HepG2 (cell line): ENCODE measurements around the gene ZNF10. TPM values are rescaled to one million over a fixed set of nuclear protein-coding genes. Genes with fewer than 3 reads are reported as not detected.

Experiments used
- ARHGAP35 ChIP-seq: sonication (generic); formaldehyde crosslinking; IDR thresholded peaks from 2 replicates; pipeline ENCODE4 v1.9.0; 2022; ENCODE audit warnings: mild to moderate bottlenecking, inconsistent platforms, moderate library complexity, missing genetic modification reagents, borderline replicate concordance
- BHLHE40 ChIP-seq: IDR thresholded peaks from 2 replicates; pipeline ENCODE4 v1.6.1; 2011; ENCODE audit warnings: low read length, improper control_type of control experiment
- BRF2 ChIP-seq: sonication (generic); formaldehyde crosslinking; IDR thresholded peaks from 2 replicates; pipeline ENCODE4 v1.8.1; 2022; ENCODE audit warnings: mild to moderate bottlenecking, missing genetic modification reagents
- FLYWCH1 ChIP-seq: sonication (generic); formaldehyde crosslinking; IDR thresholded peaks from 2 replicates; pipeline ENCODE4 v1.8.1; 2023; ENCODE audit warnings: mild to moderate bottlenecking, missing genetic modification reagents
- FOXP1 ChIP-seq, 2 experiments: fragments of 450-650 bp in 1 of 2; IDR thresholded peaks; 2 replicates each; pipeline ENCODE4 v1.6.1; 2017 to 2018; ENCODE audit warnings: antibody characterized with exemption in 1 of 2
- HNRNPLL ChIP-seq: fragments of 200-400 bp; formaldehyde crosslinking; IDR thresholded peaks from 2 replicates; pipeline ENCODE4 v1.6.1; 2017; ENCODE audit warnings: mild to moderate bottlenecking, low read depth, low read length; ENCODE audit not compliant: poor library complexity, severe bottlenecking
- HOXA9 ChIP-seq: sonication (generic); formaldehyde crosslinking; IDR thresholded peaks from 2 replicates; pipeline ENCODE4 v1.8.1; 2022; ENCODE audit warnings: missing genetic modification reagents, mild to moderate bottlenecking, moderate library complexity, borderline replicate concordance
- KLF11 ChIP-seq: IDR thresholded peaks from 2 replicates; pipeline ENCODE4 v1.6.1; 2016; ENCODE audit warnings: missing compliant biosample characterization
- MED13 ChIP-seq: sonication (generic); formaldehyde crosslinking; IDR thresholded peaks from 2 replicates; pipeline ENCODE4 v1.5.0; 2020; ENCODE audit warnings: missing genetic modification reagents
- MTA3 ChIP-seq: sonication (generic); formaldehyde crosslinking; IDR thresholded peaks from 2 replicates; pipeline ENCODE4 v1.4.0; 2020; ENCODE audit warnings: missing genetic modification reagents
- MXD3 ChIP-seq: IDR thresholded peaks from 2 replicates; pipeline ENCODE4 v1.6.1; 2016; ENCODE audit warnings: mild to moderate bottlenecking, missing biosample characterization, missing genetic modification reagents
- MXI1 ChIP-seq: IDR thresholded peaks from 3 replicates; pipeline ENCODE4 v1.6.1; 2012; ENCODE audit warnings: low read depth, low read length, inconsistent platforms, borderline replicate concordance
- NKX3-1 ChIP-seq: sonication (generic); formaldehyde crosslinking; IDR thresholded peaks from 2 replicates; pipeline ENCODE4 v1.5.0; 2020; ENCODE audit warnings: missing genetic modification reagents
- NR0B2 ChIP-seq: sonication (generic); formaldehyde crosslinking; IDR thresholded peaks from 2 replicates; pipeline ENCODE4 v1.4.0; 2020; ENCODE audit warnings: mild to moderate bottlenecking, missing genetic modification reagents
- TERF1 ChIP-seq: sonication (generic); formaldehyde crosslinking; IDR thresholded peaks from 2 replicates; pipeline ENCODE4 v1.8.0; 2022; ENCODE audit warnings: mild to moderate bottlenecking, missing genetic modification reagents, moderate library complexity
- TGIF2 ChIP-seq: IDR thresholded peaks from 2 replicates; pipeline ENCODE4 v1.6.1; 2016; ENCODE audit warnings: control low read depth, missing compliant biosample characterization
- ZFP36 ChIP-seq: fragments of 150-350 bp; IDR thresholded peaks from 2 replicates; pipeline ENCODE4 v1.6.1; 2018; ENCODE audit warnings: borderline replicate concordance, low read length, low read depth; ENCODE audit not compliant: partially characterized antibody
- ZMAT5 ChIP-seq: sonication (generic); formaldehyde crosslinking; IDR thresholded peaks from 2 replicates; pipeline ENCODE4 v1.5.0; 2020; ENCODE audit warnings: mild to moderate bottlenecking, low read depth, missing genetic modification reagents, borderline replicate concordance
- ZNF205 ChIP-seq: IDR thresholded peaks from 2 replicates; pipeline ENCODE4 v1.6.1; 2018; ENCODE audit warnings: missing biosample characterization, missing genetic modification reagents
- ZNF280B ChIP-seq: sonication (generic); formaldehyde crosslinking; IDR thresholded peaks from 2 replicates; pipeline ENCODE4 v1.5.0; 2020; ENCODE audit warnings: missing genetic modification reagents, mild to moderate bottlenecking, borderline replicate concordance
- ZNF3 ChIP-seq: IDR thresholded peaks from 2 replicates; pipeline ENCODE4 v1.7.0; 2017; ENCODE audit warnings: inconsistent platforms
- ZNF333 ChIP-seq: sonication (generic); formaldehyde crosslinking; IDR thresholded peaks from 2 replicates; pipeline ENCODE4 v1.4.0; 2020; ENCODE audit warnings: mild to moderate bottlenecking, missing genetic modification reagents, borderline replicate concordance
- ZNF510 ChIP-seq: sonication (generic); formaldehyde crosslinking; IDR thresholded peaks from 2 replicates; pipeline ENCODE4 v1.4.0; 2020; ENCODE audit warnings: low read depth, mild to moderate bottlenecking, missing genetic modification reagents
- ZNF749 ChIP-seq: sonication (generic); formaldehyde crosslinking; IDR thresholded peaks from 2 replicates; pipeline ENCODE4 v1.8.0; 2022; ENCODE audit warnings: mild to moderate bottlenecking, missing genetic modification reagents, moderate library complexity, borderline replicate concordance
- ZNF761 ChIP-seq: sonication (generic); formaldehyde crosslinking; conservative IDR thresholded peaks from 2 replicates; pipeline ENCODE4 v1.4.0; 2020; ENCODE audit warnings: mild to moderate bottlenecking, missing genetic modification reagents
- ZSCAN29 ChIP-seq: sonication (generic); formaldehyde crosslinking; conservative IDR thresholded peaks from 2 replicates; pipeline ENCODE4 v1.4.0; 2020; ENCODE audit warnings: mild to moderate bottlenecking, missing genetic modification reagents
- polyA plus RNA-seq, 8 experiments: library from polyadenylated mRNA; depleted of rRNA in 3 of 8; stranded (reverse) in 7 of 8; unstranded in 1 of 8; fragments of >200 nt; fragmentation: Illumina TruSeq in 4 of 8; extraction: Trizol in 4 of 8; gene quantifications; 2 replicates each; pipeline versions ENCODE4 v1.2.1 to v1.2.3, GENCODE V29; 2011 to 2016; ENCODE audit warnings: low read depth in 4 of 8, missing spikeins in 1 of 8, mixed read lengths in 1 of 8; ENCODE audit not compliant: insufficient read depth in 1 of 8
- total RNA-seq, 5 experiments: library from RNA; depleted of rRNA; stranded (reverse); fragments of >200 nt; fragmentation: Illumina TruSeq; extraction: Trizol; gene quantifications; 2 replicates each; pipeline ENCODE4 v1.2.3, GENCODE V29; 2016; ENCODE audit warnings: low read depth in 1 of 5

ZNF10 gene
- total and polyA plus RNA-seq, 2 of the 13 experiments (the other 11 are each of a cell fraction or from before 2014, with no cell fraction given) = 2.9 to 6.5 TPM

GRCh38 chr12:133181238-133181959 lies 51.0 kb downstream of the ZNF10 start, which contains the start of gene ZNF268 (continued):
- peak; percentile 63; the same call in 1 of the 2 replicates for TF ChIP-seq KLF11 (CRISPR knock-in tag)
- TF ChIP-seq ZNF749 (CRISPR knock-in tag) = no peak; the same call in 1 of the 2 replicates
- TF ChIP-seq TGIF2 (CRISPR knock-in tag) = no peak
- TF ChIP-seq ZNF761 (CRISPR knock-in tag) = no peak
- TF ChIP-seq TERF1 = 0 out of 2 replicates have a peak, but pooled peaks have one; percentile 52
- no peak for TF ChIP-seq BRF2
- no peak for TF ChIP-seq BHLHE40
- TF ChIP-seq FLYWCH1 (CRISPR knock-in tag) = no peak
- TF ChIP-seq ZSCAN29 (CRISPR knock-in tag) = no peak
- peak; percentile 55 for TF ChIP-seq HNRNPLL
- no peak for TF ChIP-seq ZNF280B (CRISPR knock-in tag)
- TF ChIP-seq ZNF333 (CRISPR knock-in tag) = no peak
- no peak for TF ChIP-seq ZNF510 (CRISPR knock-in tag)
- peak; percentile 54; the same call in 1 of the 2 replicates for TF ChIP-seq MXD3
- TF ChIP-seq ARHGAP35 = no peak
- no peak for TF ChIP-seq MTA3 (CRISPR knock-in tag)
- TF ChIP-seq MED13 (CRISPR knock-in tag) = no peak
- TF ChIP-seq ZNF3 (CRISPR knock-in tag) = no peak
- TF ChIP-seq MXI1 = peak; percentile 78; the same call in 1 of the 3 replicates
- no peak for TF ChIP-seq ZMAT5 (CRISPR knock-in tag)
- TF ChIP-seq NR0B2 (CRISPR knock-in tag) = no peak
- no peak for TF ChIP-seq HOXA9 (CRISPR knock-in tag)
- no peak for TF ChIP-seq ZFP36
- TF ChIP-seq ZNF205 (CRISPR knock-in tag) = no peak
- TF ChIP-seq NKX3-1 (CRISPR knock-in tag) = no peak
- no peak for TF ChIP-seq FOXP1 (IDR thresholded peaks at IDR 0.05)
- TF ChIP-seq FOXP1 (CRISPR knock-in tag; IDR thresholded peaks at IDR 0.05) = no peak
